ENCODE data around the gene ACOX3.
"Not testable (repeated sequence)": the region's sequence is repeated elsewhere in the genome, so short reads cannot be mapped to it uniquely, and the experiment has no call there.

The ACOX3 gene

GRCh38 chr4:8348071-8348470 lies 92.5 kb downstream of the ACOX3 start:
- DNase-seq: no peak

GRCh38 chr4:8347660-8348059 lies 92.9 kb downstream of the ACOX3 start:
- DNase-seq: no peak

GRCh38 chr4:8346838-8347605 lies 93.5 kb downstream of the ACOX3 start:
- DNase-seq: no peak

GRCh38 chr4:8345946-8346814 lies 94.3 kb downstream of the ACOX3 start:
- DNase-seq: no peak

GRCh38 chr4:8345053-8345945 lies 95.2 kb downstream of the ACOX3 start:
- no peak for DNase-seq

- no peak for DNase-seq
These were observed 96.1 kb downstream of the ACOX3 start for GRCh38 chr4:8344377-8344776.

- DNase-seq: no peak
These were observed 96.6 kb downstream of the ACOX3 start for GRCh38 chr4:8343967-8344331.

GRCh38 chr4:8343262-8343966 lies 97.1 kb downstream of the ACOX3 start:
- no peak for DNase-seq

GRCh38 chr4:8342651-8343261 lies 97.8 kb downstream of the ACOX3 start:
- no peak for DNase-seq

- no peak for DNase-seq
These were observed 98.8 kb downstream of the ACOX3 start for GRCh38 chr4:8341691-8342090.

- DNase-seq: not testable (repeated sequence)
These were observed 99.2 kb downstream of the ACOX3 start for GRCh38 chr4:8341281-8341680.

- DNase-seq: no peak
These were observed 99.7 kb downstream of the ACOX3 start for GRCh38 chr4:8340781-8341241.

- no peak for DNase-seq
These were observed 102.1 kb downstream of the ACOX3 start for GRCh38 chr4:8338351-8338961.

GRCh38 chr4:8336412-8337075 lies 104.0 kb downstream of the ACOX3 start:
- no peak for DNase-seq

- DNase-seq: no peak
These were observed 104.7 kb downstream of the ACOX3 start for GRCh38 chr4:8335848-8336247.

GRCh38 chr4:8334786-8335460 lies 105.6 kb downstream of the ACOX3 start:
- no peak for DNase-seq

- no peak for DNase-seq
These were observed 106.6 kb downstream of the ACOX3 start for GRCh38 chr4:8333726-8334460.

- no peak for DNase-seq
These were observed 107.6 kb downstream of the ACOX3 start for GRCh38 chr4:8332891-8333331.

All from CD4-positive, alpha-beta T cell treated with Interleukin-12 subunit alpha and Interleukin-12 subunit beta, for 1 hour (primary cell).